Mucosa of gallbladder (tissue), 1 donor: Measurements from ENCODE around the gene RSRC1. TPM values are rescaled to one million over a fixed set of nuclear protein-coding genes. Genes with fewer than 3 reads are reported as not detected.
A peak's percentile ranks its signal among the peaks of the same experiment; 100 is the strongest.
"Not testable (repeated sequence)": the region's sequence is repeated elsewhere in the genome, so short reads cannot be mapped to it uniquely, and the experiment has no call there.

Source experiments
- DNase-seq: peaks from one replicate; pipeline ENCODE4 v3.0.0-alpha.2; 2020; ENCODE audit warnings: low spot score
- total RNA-seq: library from RNA; stranded (reverse); gene quantifications from one replicate; pipeline ENCODE4 v1.2.1, GENCODE V29; 2021
- donor health status: DM: no; HTN: no; CAD: no.

RSRC1 gene
- total RNA-seq, 1 donor from 2014 or later, result 30.4 TPM

GRCh38 chr3:158519776-158520175 is 409.9 kb downstream of the RSRC1 start:
- no peak for DNase-seq

- DNase-seq, result no peak
Observed at GRCh38 chr3:158520433-158520832, 410.5 kb downstream of the RSRC1 start.

- no peak for DNase-seq
Observed at GRCh38 chr3:158522221-158523136, 412.6 kb downstream of the RSRC1 start.

- no peak for DNase-seq
Observed at GRCh38 chr3:158528076-158528674, 418.3 kb downstream of the RSRC1 start.

GRCh38 chr3:158531334-158531733 is 421.4 kb downstream of the RSRC1 start:
- DNase-seq, result no peak

GRCh38 chr3:158532099-158532734 is 422.3 kb downstream of the RSRC1 start:
- no peak for DNase-seq

GRCh38 chr3:158535918-158536317 is 426.0 kb downstream of the RSRC1 start:
- DNase-seq, result no peak

- DNase-seq, result peak; percentile 28
Observed at GRCh38 chr3:158539414-158540014, 429.6 kb downstream of the RSRC1 start.

GRCh38 chr3:158540066-158540465 is 430.2 kb downstream of the RSRC1 start:
- DNase-seq, result no peak

- DNase-seq, result no peak
Observed at GRCh38 chr3:158548691-158549090, 438.8 kb downstream of the RSRC1 start.

GRCh38 chr3:158549938-158550337 is 440.0 kb downstream of the RSRC1 start:
- DNase-seq, result not testable (repeated sequence)

- DNase-seq, result no peak
Observed at GRCh38 chr3:158552124-158552523, 442.2 kb downstream of the RSRC1 start.

- DNase-seq, result no peak
Observed at GRCh38 chr3:158559504-158559903, 449.6 kb downstream of the RSRC1 start.

- DNase-seq, result no peak
Observed at GRCh38 chr3:158560979-158561378, 451.1 kb downstream of the RSRC1 start.

- no peak for DNase-seq
Observed at GRCh38 chr3:158562674-158563073, 452.8 kb downstream of the RSRC1 start.

GRCh38 chr3:158563076-158563475 is 453.2 kb downstream of the RSRC1 start:
- no peak for DNase-seq

GRCh38 chr3:158565076-158565475 is 455.2 kb downstream of the RSRC1 start:
- DNase-seq, result no peak

GRCh38 chr3:158568784-158569183 is 458.9 kb downstream of the RSRC1 start:
- DNase-seq, result no peak

- DNase-seq, result no peak
Observed at GRCh38 chr3:158569794-158570193, 459.9 kb downstream of the RSRC1 start.

GRCh38 chr3:158570999-158571702 is 461.3 kb downstream of the RSRC1 start, which contains the start of gene MLF1:
Gene MLF1 (plus strand): TSS chr3:158571194. CDS start chr3:158571301, 107 bp downstream.
- peak; percentile 97 for DNase-seq

GRCh38 chr3:158571969-158572765 is 462.3 kb downstream of the RSRC1 start:
- DNase-seq, result no peak
